PC-3 (cell line): Measurements from ENCODE around the gene NKAIN2.

Source experiments
- EZH2 ChIP-seq: fragments of 300-600 bp; sonication (generic); IDR thresholded peaks from one replicate; pipeline ENCODE4 v1.6.1; 2017; ENCODE audit warnings: antibody characterized with exemption, mild to moderate bottlenecking, low read length; ENCODE audit not compliant: unreplicated experiment
- EZH2phosphoT487 ChIP-seq: fragments of 300-600 bp; sonication (generic); IDR thresholded peaks from 2 replicates; pipeline ENCODE4 v1.6.1; 2018; ENCODE audit warnings: mild to moderate bottlenecking, antibody characterized with exemption, low read length, borderline replicate concordance
- TF ChIP-seq, protein P1 (sequence below): fragments of 300-600 bp; sonication (generic); conservative IDR thresholded peaks from 2 replicates; pipeline ENCODE4 v1.5.1; 2017; ENCODE audit warnings: antibody characterized with exemption, low read depth, mild to moderate bottlenecking, low read length

DNA sequence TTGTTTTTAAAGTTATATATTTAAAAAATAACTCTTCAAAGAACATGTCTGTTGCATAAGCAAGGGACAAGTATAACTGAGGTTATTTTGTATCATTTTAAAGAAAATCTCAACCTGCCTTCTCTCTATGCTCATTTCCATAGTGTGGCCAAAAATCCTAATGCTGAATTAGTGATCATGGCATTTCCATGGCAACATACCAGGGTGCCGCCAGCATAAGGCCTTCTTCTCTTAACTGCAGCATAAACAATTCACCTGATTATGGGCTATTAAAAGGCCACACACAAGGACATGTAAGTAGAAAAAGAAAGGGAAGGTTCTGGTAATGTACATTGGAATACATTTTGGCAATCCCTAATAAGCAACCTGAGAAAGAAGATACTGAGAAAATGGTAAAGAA, 1063.5 kb downstream of the NKAIN2 start:
- no peak for TF ChIP-seq EZH2phosphoT487
- TF ChIP-seq, protein P1, sequence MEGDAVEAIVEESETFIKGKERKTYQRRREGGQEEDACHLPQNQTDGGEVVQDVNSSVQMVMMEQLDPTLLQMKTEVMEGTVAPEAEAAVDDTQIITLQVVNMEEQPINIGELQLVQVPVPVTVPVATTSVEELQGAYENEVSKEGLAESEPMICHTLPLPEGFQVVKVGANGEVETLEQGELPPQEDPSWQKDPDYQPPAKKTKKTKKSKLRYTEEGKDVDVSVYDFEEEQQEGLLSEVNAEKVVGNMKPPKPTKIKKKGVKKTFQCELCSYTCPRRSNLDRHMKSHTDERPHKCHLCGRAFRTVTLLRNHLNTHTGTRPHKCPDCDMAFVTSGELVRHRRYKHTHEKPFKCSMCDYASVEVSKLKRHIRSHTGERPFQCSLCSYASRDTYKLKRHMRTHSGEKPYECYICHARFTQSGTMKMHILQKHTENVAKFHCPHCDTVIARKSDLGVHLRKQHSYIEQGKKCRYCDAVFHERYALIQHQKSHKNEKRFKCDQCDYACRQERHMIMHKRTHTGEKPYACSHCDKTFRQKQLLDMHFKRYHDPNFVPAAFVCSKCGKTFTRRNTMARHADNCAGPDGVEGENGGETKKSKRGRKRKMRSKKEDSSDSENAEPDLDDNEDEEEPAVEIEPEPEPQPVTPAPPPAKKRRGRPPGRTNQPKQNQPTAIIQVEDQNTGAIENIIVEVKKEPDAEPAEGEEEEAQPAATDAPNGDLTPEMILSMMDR = no peak
- TF ChIP-seq EZH2 = no peak
